ENCODE measurements around the gene TRUB1.
"Not testable (repeated sequence)": the region's sequence is repeated elsewhere in the genome, so short reads cannot be mapped to it uniquely, and the experiment has no call there.

TRUB1 gene

GRCh38 chr10:114937962-114938855 lies at the start of gene TRUB1:
Gene TRUB1, plus strand, starts transcription at chr10:114938195. Its CDS starts 59 bp downstream, at chr10:114938254.
- peak; percentile 79 to 92 (median 80) for DNase-seq

GRCh38 chr10:114893251-114893650 lies 44.7 kb upstream of the TRUB1 start:
- DNase-seq: no peak

- no peak for DNase-seq
These were observed 43.1 kb upstream of the TRUB1 start for GRCh38 chr10:114894911-114895310.

GRCh38 chr10:114897011-114897410 lies 41.0 kb upstream of the TRUB1 start:
- not testable (repeated sequence) for DNase-seq

- DNase-seq: no peak
These were observed 40.4 kb upstream of the TRUB1 start for GRCh38 chr10:114897593-114897992.

GRCh38 chr10:114899982-114900381 lies 38.0 kb upstream of the TRUB1 start:
- no peak for DNase-seq

GRCh38 chr10:114900658-114901057 lies 37.3 kb upstream of the TRUB1 start:
- no peak for DNase-seq

- DNase-seq: no peak
These were observed 35.8 kb upstream of the TRUB1 start for GRCh38 chr10:114902151-114902550.

- DNase-seq: no peak
These were observed 32.5 kb upstream of the TRUB1 start for GRCh38 chr10:114905450-114905849.

- DNase-seq: no peak
These were observed 31.0 kb upstream of the TRUB1 start for GRCh38 chr10:114906981-114907380.

- no peak for DNase-seq
These were observed 29.1 kb upstream of the TRUB1 start for GRCh38 chr10:114908896-114909295.

GRCh38 chr10:114911052-114911711 lies 26.8 kb upstream of the TRUB1 start:
- DNase-seq: no peak

- DNase-seq: no peak
These were observed 26.1 kb upstream of the TRUB1 start for GRCh38 chr10:114911801-114912469.

GRCh38 chr10:114912470-114912859 lies 25.5 kb upstream of the TRUB1 start:
- DNase-seq: no peak

- DNase-seq: no peak
These were observed 23.4 kb upstream of the TRUB1 start for GRCh38 chr10:114914560-114914959.

- DNase-seq: peak in 1 of 3 experiments; percentile 17
These were observed 22.7 kb upstream of the TRUB1 start for GRCh38 chr10:114915294-114915693.

- DNase-seq: no peak
These were observed 21.3 kb upstream of the TRUB1 start for GRCh38 chr10:114916653-114917052.

GRCh38 chr10:114917459-114917858 lies 20.5 kb upstream of the TRUB1 start:
- DNase-seq: no peak

GRCh38 chr10:114917927-114918672 lies 19.9 kb upstream of the TRUB1 start:
- DNase-seq: peak in 2 of 3 experiments; percentile 14 to 53

- no peak for DNase-seq
These were observed 17.5 kb upstream of the TRUB1 start for GRCh38 chr10:114920459-114920858.

GRCh38 chr10:114922003-114922402 lies 16.0 kb upstream of the TRUB1 start:
- DNase-seq: no peak

GRCh38 chr10:114923551-114923950 lies 14.4 kb upstream of the TRUB1 start:
- no peak for DNase-seq
